Neural progenitor cell (in vitro differentiated cells): ENCODE data around the gene PRKAG2. TPM values are rescaled to one million over a fixed set of nuclear protein-coding genes. Genes with fewer than 3 reads are reported as not detected.
A peak's percentile ranks its signal among the peaks of the same experiment; 100 is the strongest.

Experiments used
- DNase-seq: peaks from one replicate; pipeline ENCODE4 v3.0.0-alpha.2; 2016; ENCODE audit warnings: low spot score
- H2AFZ ChIP-seq: fragments of 200-600 bp; sonication (generic); replicated peaks from 2 replicates; pipeline ENCODE4 v1.6.1; 2016; ENCODE audit warnings: antibody characterized with exemption
- H3F3A ChIP-seq: fragments of 200-600 bp; sonication (generic); 2 replicates; pipeline ENCODE4 v1.6.1; 2016; ENCODE audit warnings: antibody characterized with exemption, low read depth
- H3K27ac ChIP-seq: fragments of 200-600 bp; sonication (generic); 2 replicates; pipeline ENCODE4 v1.5.1; 2016; ENCODE audit warnings: mild to moderate bottlenecking
- H3K27me3 ChIP-seq: fragments of 200-600 bp; sonication (generic); 2 replicates; pipeline ENCODE4 v1.6.1; 2016; ENCODE audit warnings: mild to moderate bottlenecking, moderate library complexity
- H3K36me3 ChIP-seq: fragments of 200-600 bp; sonication (generic); 2 replicates; pipeline ENCODE4 v1.5.1; 2016
- H3K4me1 ChIP-seq: fragments of 200-600 bp; sonication (generic); 2 replicates; pipeline ENCODE4 v1.6.1; 2016; ENCODE audit warnings: mixed run types
- H3K4me2 ChIP-seq: fragments of 200-600 bp; sonication (generic); 2 replicates; pipeline ENCODE4 v1.6.1; 2016
- H3K4me3 ChIP-seq: fragments of 200-600 bp; sonication (generic); 2 replicates; pipeline ENCODE4 v1.5.1; 2016
- H3K79me2 ChIP-seq: fragments of 200-600 bp; sonication (generic); 2 replicates; pipeline ENCODE4 v1.6.1; 2016; ENCODE audit warnings: low read depth
- H3K9ac ChIP-seq: fragments of 200-600 bp; sonication (generic); 2 replicates; pipeline ENCODE4 v1.6.1; 2016
- H3K9me3 ChIP-seq: fragments of 200-600 bp; sonication (generic); 2 replicates; pipeline ENCODE4 v1.5.1; 2016; ENCODE audit warnings: low read depth
- H4K20me1 ChIP-seq: fragments of 200-600 bp; sonication (generic); 2 replicates; pipeline ENCODE4 v1.6.1; 2016; ENCODE audit warnings: low read depth
- H3K27ac Mint-ChIP-seq: 3 replicates; pipeline ENCODE4 v1.8.0; 2021; ENCODE audit warnings: mixed read lengths
- H3K27me3 Mint-ChIP-seq: 2 replicates; pipeline ENCODE4 v1.8.0; 2022; ENCODE audit warnings: low read depth, mild to moderate bottlenecking, inconsistent platforms, moderate library complexity, mixed read lengths; ENCODE audit not compliant: insufficient read depth
- H3K36me3 Mint-ChIP-seq: 3 replicates; pipeline ENCODE4 v1.8.0; 2021; ENCODE audit warnings: mixed read lengths
- H3K4me1 Mint-ChIP-seq: 3 replicates; pipeline ENCODE4 v1.8.0; 2021; ENCODE audit warnings: mixed read lengths
- H3K4me3 Mint-ChIP-seq: 3 replicates; pipeline ENCODE4 v1.8.0; 2021; ENCODE audit warnings: mild to moderate bottlenecking, moderate library complexity, mixed read lengths
- H3K9me3 Mint-ChIP-seq: 3 replicates; pipeline ENCODE4 v1.8.0; 2020; ENCODE audit warnings: mixed read lengths
- CTCF ChIP-seq: fragments of 200-600 bp; sonication (generic); IDR thresholded peaks from 2 replicates; pipeline ENCODE4 v1.5.1; 2017; ENCODE audit warnings: antibody characterized with exemption, mild to moderate bottlenecking
- EZH2 ChIP-seq: fragments of 200-600 bp; sonication (generic); IDR thresholded peaks from 2 replicates; pipeline ENCODE4 v1.6.1; 2017; ENCODE audit warnings: antibody characterized with exemption, mild to moderate bottlenecking, moderate library complexity
- EZH2phosphoT487 ChIP-seq: fragments of 200-600 bp; sonication (generic); IDR thresholded peaks from 2 replicates; pipeline ENCODE4 v1.6.1; 2017; ENCODE audit warnings: antibody characterized with exemption
- total RNA-seq: library from RNA; depleted of rRNA; stranded (reverse); fragments of >200 nt; gene quantifications from 2 replicates; pipeline ENCODE4 v1.2.3, GENCODE V29; 2015; ENCODE audit warnings: low replicate concordance

The PRKAG2 gene
- total RNA-seq, 1 donor from 2014 or later, result 11.4 TPM

GRCh38 chr7:151672716-151673115 is 204.2 kb downstream of the PRKAG2 start:
- Histone ChIP-seq H4K20me1 (no peaks in the 10 kb centered on the region), H3K36me3 (no peaks in the 10 kb centered on the region), H3K4me1 (peaks cover 11% of the 10 kb centered on the region), H3K4me3 (no peak overlapping the region), H3K27ac (no peak overlapping the region), H3K79me2 (no peaks in the 10 kb centered on the region), H3K27me3 (no peaks in the 10 kb centered on the region), H3F3A (peaks cover 5% of the 10 kb centered on the region), H2AFZ (no peak overlapping the region), H3K9ac (no peak overlapping the region), H3K9me3 (no peaks in the 10 kb centered on the region), H3K4me2 (no peak overlapping the region)
- peaks cover 5% of the 10 kb centered on the region for H3K9me3 Mint-ChIP-seq
- peaks cover 18% of the 10 kb centered on the region for H3K27me3 Mint-ChIP-seq
- H3K36me3 Mint-ChIP-seq, result peaks cover 3% of the 10 kb centered on the region
- H3K27ac Mint-ChIP-seq, result peak overlapping the region; percentile 93
- TF ChIP-seq CTCF (no peak), EZH2phosphoT487 (no peak), EZH2 (no peak)
- no peak overlapping the region for H3K4me3 Mint-ChIP-seq
- DNase-seq, result no peak
- peaks cover 13% of the 10 kb centered on the region for H3K4me1 Mint-ChIP-seq

GRCh38 chr7:151671514-151671913 is 205.4 kb downstream of the PRKAG2 start:
- H3K4me2 ChIP-seq, result no peak overlapping the region
- H3K27ac ChIP-seq, result no peak overlapping the region
- Mint-ChIP-seq H3K9me3 (peaks cover 9% of the 10 kb centered on the region), H3K36me3 (peaks cover 3% of the 10 kb centered on the region), H3K27ac (no peak overlapping the region), H3K4me1 (peaks cover 13% of the 10 kb centered on the region), H3K4me3 (no peak overlapping the region), H3K27me3 (peaks cover 18% of the 10 kb centered on the region)
- TF ChIP-seq EZH2 (no peak), CTCF (no peak), EZH2phosphoT487 (no peak)
- H3K4me1 ChIP-seq, result peaks cover 11% of the 10 kb centered on the region
- no peaks in the 10 kb centered on the region for H3K9me3 ChIP-seq
- no peak for DNase-seq
- no peak overlapping the region for H2AFZ ChIP-seq
- H3F3A ChIP-seq, result peaks cover 5% of the 10 kb centered on the region
- H3K36me3 ChIP-seq, result no peaks in the 10 kb centered on the region
- no peak overlapping the region for H3K4me3 ChIP-seq
- H3K27me3 ChIP-seq, result no peaks in the 10 kb centered on the region
- H3K79me2 ChIP-seq, result no peaks in the 10 kb centered on the region
- no peaks in the 10 kb centered on the region for H4K20me1 ChIP-seq
- no peak overlapping the region for H3K9ac ChIP-seq

DNA sequence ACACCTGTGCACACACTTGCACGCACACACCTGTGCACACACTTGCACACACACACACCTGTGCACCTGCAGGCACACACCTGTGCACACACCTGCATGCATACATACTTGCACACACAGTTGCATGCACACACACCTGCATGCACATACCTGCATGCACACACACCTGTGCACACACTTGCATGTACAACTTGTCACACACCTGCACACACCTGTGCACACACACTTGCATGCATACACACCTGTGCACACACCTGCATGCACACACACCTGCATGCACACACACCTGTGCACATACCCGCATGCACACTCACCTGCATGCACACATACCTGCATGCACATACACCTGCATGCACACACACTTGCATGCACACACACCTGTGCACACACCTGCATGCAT is 207.2 kb downstream of the PRKAG2 start:
- no peak overlapping the region for H2AFZ ChIP-seq
- no peaks in the 10 kb centered on the region for H3K79me2 ChIP-seq
- Mint-ChIP-seq H3K27ac (no peak overlapping the region), H3K27me3 (peaks cover 18% of the 10 kb centered on the region), H3K9me3 (peaks cover 9% of the 10 kb centered on the region), H3K4me3 (no peak overlapping the region), H3K36me3 (peaks cover 3% of the 10 kb centered on the region), H3K4me1 (peaks cover 13% of the 10 kb centered on the region)
- H3K4me2 ChIP-seq, result no peak overlapping the region
- no peak for DNase-seq
- no peaks in the 10 kb centered on the region for H4K20me1 ChIP-seq
- H3K4me1 ChIP-seq, result peaks cover 11% of the 10 kb centered on the region
- H3F3A ChIP-seq, result peaks cover 5% of the 10 kb centered on the region
- H3K9ac ChIP-seq, result no peak overlapping the region
- no peaks in the 10 kb centered on the region for H3K36me3 ChIP-seq
- H3K4me3 ChIP-seq, result no peak overlapping the region
- TF ChIP-seq EZH2phosphoT487, result no peak
- no peak for TF ChIP-seq EZH2
- TF ChIP-seq CTCF, result no peak
- H3K27ac ChIP-seq, result no peak overlapping the region
- no peaks in the 10 kb centered on the region for H3K27me3 ChIP-seq
- H3K9me3 ChIP-seq, result no peaks in the 10 kb centered on the region
